AML-193 (cell line): ENCODE measurements around the gene MEI1.
A peak's percentile ranks its signal among the peaks of the same experiment; 100 is the strongest.

Source experiments
- DNase-seq, 2 experiments: peaks; one replicate each; lab custom pipeline; 2025; lab: John Stamatoyannopoulos, UW

MEI1 gene

GRCh38 chr22:41746567-41747400 lies 47.5 kb downstream of the MEI1 start:
- DNase-seq: peak; percentile 74

GRCh38 chr22:41752011-41752970 lies 53.0 kb downstream of the MEI1 start:
- no peak for DNase-seq

GRCh38 chr22:41753984-41754383 lies 54.7 kb downstream of the MEI1 start:
- no peak for DNase-seq

GRCh38 chr22:41757502-41757901 lies 58.2 kb downstream of the MEI1 start:
- DNase-seq: no peak

- no peak for DNase-seq
These were observed 58.9 kb downstream of the MEI1 start for GRCh38 chr22:41758231-41758630.

- peak in 1 of 2 experiments; percentile 15 for DNase-seq
These were observed 63.9 kb downstream of the MEI1 start for GRCh38 chr22:41762980-41763779.

GRCh38 chr22:41766476-41766875 lies 67.2 kb downstream of the MEI1 start:
- no peak for DNase-seq

GRCh38 chr22:41768430-41768829 lies 69.1 kb downstream of the MEI1 start:
- peak; percentile 4 to 7 for DNase-seq

GRCh38 chr22:41770715-41771468 lies 71.6 kb downstream of the MEI1 start:
- DNase-seq: no peak

GRCh38 chr22:41772198-41772597 lies 72.9 kb downstream of the MEI1 start:
- no peak for DNase-seq

GRCh38 chr22:41772645-41773044 lies 73.3 kb downstream of the MEI1 start:
- DNase-seq: no peak

- no peak for DNase-seq
These were observed 76.0 kb downstream of the MEI1 start for GRCh38 chr22:41775338-41775737.

GRCh38 chr22:41775976-41776375 lies 76.7 kb downstream of the MEI1 start:
- no peak for DNase-seq

GRCh38 chr22:41776381-41776780 lies 77.1 kb downstream of the MEI1 start:
- no peak for DNase-seq

- DNase-seq: peak; percentile 51 to 57
These were observed 78.6 kb downstream of the MEI1 start for GRCh38 chr22:41777749-41778425.

- no peak for DNase-seq
These were observed 80.7 kb downstream of the MEI1 start for GRCh38 chr22:41779929-41780505.

- DNase-seq: peak; percentile 89 to 90
These were observed 81.6 kb downstream of the MEI1 start for GRCh38 chr22:41780746-41781505.

- no peak for DNase-seq
These were observed 82.2 kb downstream of the MEI1 start for GRCh38 chr22:41781507-41781906.

- DNase-seq: no peak
These were observed 83.0 kb downstream of the MEI1 start for GRCh38 chr22:41782316-41782715.
